HUES6 (cell line): ENCODE data around the gene NRL.

Source experiments
- H3K27ac ChIP-seq: 2 replicates; pipeline ENCODE4 v1.7.0; 2013; ENCODE audit warnings: low read depth, mild to moderate bottlenecking, low read length, inconsistent platforms
- H3K27me3 ChIP-seq: 2 replicates; pipeline ENCODE4 v1.6.1; 2013; ENCODE audit warnings: low read length; ENCODE audit not compliant: control insufficient read depth, insufficient read depth
- H3K36me3 ChIP-seq: 2 replicates; pipeline ENCODE4 v1.6.1; 2013; ENCODE audit warnings: low read length; ENCODE audit not compliant: control insufficient read depth, insufficient read depth
- H3K4me1 ChIP-seq: 2 replicates; pipeline ENCODE4 v1.6.1; 2013; ENCODE audit warnings: low read length; ENCODE audit not compliant: control insufficient read depth, insufficient read depth
- H3K4me3 ChIP-seq: 2 replicates; pipeline ENCODE4 v1.5.1; 2013; ENCODE audit warnings: low read depth, low read length
- H3K9ac ChIP-seq: one replicate; pipeline ENCODE4 v1.6.1; 2013; ENCODE audit warnings: mild to moderate bottlenecking, low read length
- H3K9me3 ChIP-seq: 2 replicates; pipeline ENCODE4 v1.6.1; 2013; ENCODE audit warnings: low read depth, low read length; ENCODE audit not compliant: control insufficient read depth, insufficient read depth

NRL gene

DNA sequence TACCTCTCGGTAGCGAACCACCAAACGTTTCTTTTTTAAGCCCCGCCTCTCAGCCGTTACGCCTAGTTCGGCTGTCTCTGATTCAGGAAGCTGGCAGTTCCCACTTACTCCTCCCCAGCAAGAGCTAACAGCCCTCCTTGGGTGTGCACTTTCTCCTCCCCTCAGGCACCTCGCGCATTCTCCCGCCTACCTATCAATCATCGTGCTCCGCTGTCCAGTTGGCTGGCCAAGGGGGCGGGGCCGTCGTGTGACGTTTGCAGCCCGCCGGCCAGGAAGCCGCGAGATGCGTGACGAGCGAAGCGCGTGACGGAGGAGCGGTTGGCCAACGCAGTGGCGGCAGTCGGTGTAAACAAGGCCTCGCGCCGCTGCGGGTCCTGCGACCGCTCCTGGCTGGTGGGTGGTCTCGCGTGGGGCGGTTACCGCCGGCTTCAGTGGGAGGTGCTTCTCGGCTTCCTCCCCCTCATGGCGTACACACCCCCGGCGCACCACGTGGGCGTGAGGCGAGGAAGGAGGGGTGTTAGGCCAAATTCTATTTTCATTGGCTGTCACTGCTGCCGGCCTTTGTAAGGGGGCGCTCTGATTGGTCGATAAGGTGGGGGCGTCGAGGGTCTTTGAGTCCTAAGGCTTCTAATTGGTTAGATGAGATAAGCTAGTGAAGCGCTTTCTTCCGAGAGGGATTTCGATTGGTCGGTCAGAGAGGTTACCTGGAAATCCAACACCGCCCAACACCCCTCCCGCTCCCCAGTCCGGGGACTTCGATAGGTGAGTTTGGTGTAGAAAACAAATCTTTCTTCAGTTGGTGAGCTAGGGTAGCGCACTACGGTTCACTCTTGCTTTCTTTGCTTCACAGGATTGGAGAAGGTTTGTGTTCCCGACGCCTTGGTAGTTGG lies at the start of gene NRL, which contains the start of gene DCAF11:
TSS of gene NRL (minus strand) at position 418 of the 890 bp plus-strand sequence. CDS start 32,101 bp downstream, outside the sequence.
TSS of gene DCAF11 (plus strand) at position 246 of the 890 bp plus-strand sequence. CDS start 818 bp downstream, outside the sequence.
- Histone ChIP-seq H3K9me3 (no peaks in the 10 kb centered on the region), H3K4me1 (0 out of 2 replicates have a peak, but pooled peaks cover 6% of the 10 kb centered on the region), H3K9ac (peak within 1 kb of the TSS; percentile 87), H3K4me3 (peak within 1 kb of the TSS; percentile 86), H3K27me3 (no peaks in the 10 kb centered on the region), H3K27ac (peak within 1 kb of the TSS; percentile 82), H3K36me3 (peaks cover 32% of the 10 kb centered on the region)

DNA sequence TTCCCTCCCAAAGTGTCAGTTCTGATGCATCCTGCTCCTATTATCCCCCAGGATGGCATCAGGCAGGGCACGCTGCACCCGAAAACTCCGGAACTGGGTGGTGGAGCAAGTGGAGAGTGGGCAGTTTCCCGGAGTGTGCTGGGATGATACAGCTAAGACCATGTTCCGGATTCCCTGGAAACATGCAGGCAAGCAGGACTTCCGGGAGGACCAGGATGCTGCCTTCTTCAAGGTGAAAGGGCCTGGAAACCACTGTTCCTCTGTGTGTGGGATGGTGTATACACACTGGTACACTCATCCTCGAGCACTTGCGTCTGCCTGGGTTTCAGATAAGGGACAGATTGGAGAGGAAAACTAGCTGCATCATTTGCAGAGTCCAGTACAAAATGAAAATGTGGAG lies 47.3 kb upstream of the NRL start:
- Histone ChIP-seq H3K27ac (no peak overlapping the region), H3K36me3 (peaks cover 69% of the 10 kb centered on the region), H3K4me3 (peak overlapping the region; percentile 58; the same call in 1 of the 2 replicates)

GRCh38 chr14:24160850-24161804 lies 46.4 kb upstream of the NRL start, which contains the start of gene IRF9:
IRF9 (plus strand) TSS chr14:24161265; CDS start chr14:24162145, 880 bp downstream.
- no peaks in the 10 kb centered on the region for H3K27me3 ChIP-seq
- no peaks in the 10 kb centered on the region for H3K9me3 ChIP-seq
- H3K4me3 ChIP-seq = peak within 1 kb of the TSS; percentile 58
- H3K27ac ChIP-seq = no peak within 1 kb of the TSS; the same call in 1 of the 2 replicates
- peaks cover 12% of the 10 kb centered on the region for H3K4me1 ChIP-seq
- H3K9ac ChIP-seq = peak within 1 kb of the TSS; percentile 54
- peaks cover 69% of the 10 kb centered on the region for H3K36me3 ChIP-seq

More for the DNA sequence above, 47.3 kb upstream of the NRL start:
- Histone ChIP-seq H3K27me3 (no peaks in the 10 kb centered on the region), H3K9ac (peak overlapping the region; percentile 45), H3K9me3 (no peaks in the 10 kb centered on the region), H3K4me1 (peaks cover 12% of the 10 kb centered on the region)

GRCh38 chr14:24160499-24160849 lies 45.7 kb upstream of the NRL start:
- no peak overlapping the region for H3K27ac ChIP-seq
- H3K36me3 ChIP-seq = peaks cover 69% of the 10 kb centered on the region
- no peaks in the 10 kb centered on the region for H3K27me3 ChIP-seq
- H3K9ac ChIP-seq = no peak overlapping the region
- peaks cover 12% of the 10 kb centered on the region for H3K4me1 ChIP-seq
- H3K9me3 ChIP-seq = no peaks in the 10 kb centered on the region
- H3K4me3 ChIP-seq = no peak overlapping the region

- Histone ChIP-seq H3K9me3 (no peaks in the 10 kb centered on the region), H3K4me1 (peaks cover 12% of the 10 kb centered on the region), H3K27me3 (no peaks in the 10 kb centered on the region), H3K36me3 (peaks cover 69% of the 10 kb centered on the region), H3K9ac (no peak overlapping the region), H3K27ac (no peak overlapping the region), H3K4me3 (no peak overlapping the region)
These were observed 45.2 kb upstream of the NRL start for GRCh38 chr14:24159777-24160498.

DNA sequence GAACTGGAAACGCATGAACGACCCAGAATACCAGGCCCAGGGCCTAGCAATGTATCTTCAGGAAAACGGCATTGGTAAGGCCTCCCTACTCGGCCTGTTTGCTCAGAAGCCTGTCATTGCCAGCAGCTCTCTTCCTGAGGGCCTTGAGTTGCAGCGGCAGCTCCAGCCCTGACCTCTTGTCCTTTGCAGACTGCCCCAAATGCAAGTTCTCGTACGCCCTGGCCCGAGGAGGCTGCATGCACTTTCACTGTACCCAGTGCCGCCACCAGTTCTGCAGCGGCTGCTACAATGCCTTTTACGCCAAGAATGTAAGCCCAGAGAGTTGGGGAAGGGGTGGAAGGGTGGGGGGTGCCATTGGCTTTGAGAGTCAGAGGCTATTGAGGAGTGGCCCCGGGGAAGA lies 42.6 kb upstream of the NRL start:
- no peak overlapping the region for H3K4me3 ChIP-seq
- peaks cover 60% of the 10 kb centered on the region for H3K36me3 ChIP-seq

DNA sequence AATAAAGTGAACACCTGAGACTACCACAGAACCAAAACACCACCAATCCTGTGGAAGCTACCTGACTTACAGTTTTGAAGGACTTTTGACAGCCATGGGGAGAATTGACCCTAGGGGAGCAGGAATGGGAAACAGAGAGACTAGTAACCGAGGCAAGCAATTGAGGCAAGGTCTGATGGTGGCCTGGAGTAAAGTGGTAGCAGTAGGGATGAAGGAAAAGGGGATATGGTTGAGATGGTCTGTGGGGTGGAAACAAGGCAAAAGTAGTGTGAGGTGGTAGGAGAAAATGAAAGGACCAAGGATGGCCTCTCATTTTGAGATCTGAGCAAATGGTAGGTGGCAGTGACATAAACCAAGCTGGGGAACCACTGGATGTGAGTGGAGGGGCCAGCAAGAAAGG lies 42.1 kb upstream of the NRL start:
- Histone ChIP-seq H3K4me1 (peaks cover 11% of the 10 kb centered on the region), H3K9ac (no peak overlapping the region), H3K4me3 (no peak overlapping the region), H3K9me3 (no peaks in the 10 kb centered on the region), H3K27ac (no peak overlapping the region), H3K27me3 (no peaks in the 10 kb centered on the region), H3K36me3 (peaks cover 61% of the 10 kb centered on the region)

More for the DNA sequence above, 42.6 kb upstream of the NRL start:
- Histone ChIP-seq H3K9me3 (no peaks in the 10 kb centered on the region), H3K9ac (no peak overlapping the region), H3K27ac (no peak overlapping the region), H3K4me1 (peaks cover 12% of the 10 kb centered on the region), H3K27me3 (no peaks in the 10 kb centered on the region)

DNA sequence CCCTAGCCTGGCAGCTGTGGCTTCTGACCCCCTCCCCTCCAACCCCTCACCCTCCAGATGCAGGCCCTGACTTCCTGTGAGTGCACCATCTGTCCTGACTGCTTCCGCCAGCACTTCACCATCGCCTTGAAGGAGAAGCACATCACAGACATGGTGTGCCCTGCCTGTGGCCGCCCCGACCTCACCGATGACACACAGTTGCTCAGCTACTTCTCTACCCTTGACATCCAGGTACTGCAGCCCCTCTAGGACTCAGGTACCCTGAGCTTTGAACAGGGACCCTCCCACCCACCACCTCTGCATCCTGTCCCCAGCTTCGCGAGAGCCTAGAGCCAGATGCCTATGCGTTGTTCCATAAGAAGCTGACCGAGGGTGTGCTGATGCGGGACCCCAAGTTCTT lies 40.4 kb upstream of the NRL start:
- Histone ChIP-seq H3K9me3 (no peaks in the 10 kb centered on the region), H3K27me3 (no peaks in the 10 kb centered on the region), H3K4me3 (no peak overlapping the region), H3K9ac (no peak overlapping the region), H3K4me1 (no peaks in the 10 kb centered on the region), H3K36me3 (peaks cover 71% of the 10 kb centered on the region), H3K27ac (no peak overlapping the region)

DNA sequence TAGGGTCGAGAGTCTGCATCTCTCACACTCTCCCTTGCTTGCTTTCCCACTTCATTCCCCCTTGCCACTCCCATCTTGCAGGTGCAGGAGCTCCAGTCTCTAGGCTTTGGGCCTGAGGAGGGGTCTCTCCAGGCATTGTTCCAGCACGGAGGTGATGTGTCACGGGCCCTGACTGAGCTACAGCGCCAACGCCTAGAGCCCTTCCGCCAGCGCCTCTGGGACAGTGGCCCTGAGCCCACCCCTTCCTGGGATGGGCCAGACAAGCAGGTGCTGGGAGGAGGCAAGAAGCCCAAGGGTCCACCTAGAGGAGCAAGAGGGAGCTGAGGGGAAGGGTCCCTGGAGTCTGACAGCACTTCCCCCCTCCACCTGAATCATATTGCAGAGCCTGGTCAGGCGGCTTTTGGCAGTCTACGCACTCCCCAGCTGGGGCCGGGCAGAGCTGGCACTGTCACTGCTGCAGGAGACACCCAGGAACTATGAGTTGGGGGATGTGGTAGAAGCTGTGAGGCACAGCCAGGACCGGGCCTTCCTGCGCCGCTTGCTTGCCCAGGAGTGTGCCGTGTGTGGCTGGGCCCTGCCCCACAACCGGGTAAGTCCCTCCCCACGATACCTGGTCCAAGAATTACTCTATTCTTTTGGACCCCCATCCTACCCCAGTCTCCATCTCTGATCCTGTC lies 36.8 kb upstream of the NRL start:
- Histone ChIP-seq H3K27ac (no peak overlapping the region), H3K4me1 (peaks cover 8% of the 10 kb centered on the region; the same call in 1 of the 2 replicates), H3K36me3 (peaks cover 55% of the 10 kb centered on the region), H3K4me3 (no peak overlapping the region), H3K27me3 (no peaks in the 10 kb centered on the region), H3K9ac (no peak overlapping the region), H3K9me3 (no peaks in the 10 kb centered on the region)

DNA sequence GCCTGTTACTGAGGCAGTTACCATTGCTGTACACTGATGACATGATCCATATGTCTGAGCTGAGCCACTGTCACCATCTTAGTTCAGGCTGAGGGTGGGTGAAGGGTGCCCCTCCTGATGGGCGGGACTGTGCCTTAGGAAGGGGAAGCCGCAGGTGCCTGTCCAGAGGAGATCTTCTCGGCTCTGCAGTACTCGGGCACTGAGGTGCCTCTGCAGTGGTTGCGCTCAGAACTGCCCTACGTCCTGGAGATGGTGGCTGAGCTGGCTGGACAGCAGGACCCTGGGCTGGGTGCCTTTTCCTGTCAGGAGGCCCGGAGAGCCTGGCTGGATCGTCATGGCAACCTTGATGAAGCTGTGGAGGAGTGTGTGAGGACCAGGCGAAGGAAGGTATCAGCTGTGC lies 36.2 kb upstream of the NRL start:
- Histone ChIP-seq H3K27me3 (no peaks in the 10 kb centered on the region), H3K9ac (no peak overlapping the region), H3K9me3 (no peaks in the 10 kb centered on the region), H3K4me3 (no peak overlapping the region), H3K27ac (no peak overlapping the region), H3K36me3 (peaks cover 54% of the 10 kb centered on the region), H3K4me1 (peaks cover 8% of the 10 kb centered on the region; the same call in 1 of the 2 replicates)
